Hematopoietic multipotent progenitor cell (in vitro differentiated cells): ENCODE data around the gene ATAD3B. TPM values are rescaled to one million over a fixed set of nuclear protein-coding genes. Genes with fewer than 3 reads are reported as not detected.
"Not testable (repeated sequence)": the region's sequence is repeated elsewhere in the genome, so short reads cannot be mapped to it uniquely, and the experiment has no call there.

Experiments used
- DNase-seq, 3 donors: peaks; one replicate each; pipeline ENCODE4 v3.0.0-alpha.2; 2011 to 2015; ENCODE audit warnings: low read depth in 2 of 3, low spot score in 2 of 3
- total RNA-seq: library from RNA; depleted of rRNA; stranded (reverse); fragments of >200 nt; gene quantifications from one replicate; pipeline ENCODE4 v1.2.3, GENCODE V29; 2012

Gene ATAD3B
- total RNA-seq, 1 donor = 15.1 TPM

DNA sequence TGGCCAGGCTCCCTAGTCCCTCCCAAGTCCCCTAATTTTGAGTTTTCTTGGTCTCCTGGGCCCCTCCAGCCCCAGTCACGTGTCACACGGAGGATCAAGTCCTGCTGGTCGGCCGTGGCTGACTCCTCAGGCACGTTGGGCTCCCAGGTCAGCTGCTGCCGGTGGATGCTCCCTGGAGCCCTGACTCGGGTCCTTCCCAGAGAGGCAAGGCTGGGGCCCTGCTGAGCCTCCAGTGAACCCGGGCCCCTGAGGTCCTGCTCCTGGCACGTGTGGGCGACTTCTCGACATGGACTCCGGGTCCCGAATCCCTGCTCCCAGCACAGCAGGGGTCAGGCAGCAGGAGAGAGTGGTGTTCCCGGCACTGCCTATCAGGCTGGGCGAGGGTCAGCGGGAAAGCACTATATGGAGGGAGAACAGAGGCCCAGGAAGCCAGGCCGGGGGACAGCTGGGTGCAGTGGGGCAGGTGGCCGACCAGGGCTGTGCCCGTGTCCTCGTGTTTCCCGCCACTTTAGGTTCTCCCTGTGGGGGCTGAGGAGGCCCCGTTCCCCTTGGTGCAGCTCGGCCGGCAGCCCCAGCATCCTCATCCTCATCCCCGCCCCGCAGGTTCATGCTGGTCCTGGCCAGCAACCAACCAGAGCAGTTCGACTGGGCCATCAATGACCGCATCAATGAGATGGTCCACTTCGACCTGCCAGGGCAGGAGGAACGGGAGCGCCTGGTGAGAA lies 55.7 kb downstream of the ATAD3B start:
- no peak for DNase-seq

DNA sequence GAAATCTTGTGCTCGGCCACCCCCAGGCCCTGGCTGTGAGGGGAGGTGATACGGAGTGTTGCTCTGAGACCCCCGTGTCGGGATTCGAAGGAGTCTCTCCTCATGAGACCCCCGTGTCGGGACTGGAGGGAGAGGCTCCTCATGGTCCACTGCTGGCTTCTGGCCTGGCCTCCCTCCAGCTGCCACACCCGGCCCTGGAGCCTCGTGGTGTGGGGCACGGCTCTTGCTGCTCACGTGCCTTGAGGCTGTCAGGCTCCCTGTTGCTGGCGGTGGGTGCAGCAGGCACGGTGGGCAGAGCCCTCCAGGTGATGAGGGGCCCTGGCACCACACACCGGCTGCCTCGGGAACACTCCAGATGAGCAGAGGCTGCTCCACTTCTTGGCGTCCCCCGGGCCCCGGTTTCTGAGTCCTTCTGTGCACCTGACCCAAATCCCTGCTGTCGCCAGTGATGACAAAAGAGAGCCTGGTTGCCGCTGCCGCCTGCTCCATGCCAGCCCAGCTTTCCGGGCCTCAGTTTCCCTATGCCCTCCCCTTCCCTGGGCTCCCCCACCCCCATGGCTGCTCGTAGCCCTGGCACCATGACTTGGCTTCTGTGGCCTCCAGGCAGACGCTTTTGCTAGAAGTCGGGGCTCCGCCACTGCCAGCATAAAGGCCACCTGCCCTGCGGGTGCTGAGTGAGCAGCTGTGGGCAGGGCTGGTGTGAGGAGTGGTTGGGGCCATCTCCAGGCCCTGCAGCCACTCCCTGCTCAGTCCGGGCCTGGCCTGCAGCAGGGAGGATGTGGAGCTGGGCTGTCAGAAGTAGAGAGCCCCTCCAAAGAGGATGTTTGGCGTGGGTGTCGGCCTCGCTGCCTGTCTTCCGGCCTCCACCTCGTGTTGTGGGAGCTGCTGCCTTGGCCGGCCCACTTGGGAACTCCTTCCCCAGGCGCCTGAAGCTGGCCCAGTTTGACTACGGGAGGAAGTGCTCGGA lies 57.0 kb downstream of the ATAD3B start:
- DNase-seq = no peak

DNA sequence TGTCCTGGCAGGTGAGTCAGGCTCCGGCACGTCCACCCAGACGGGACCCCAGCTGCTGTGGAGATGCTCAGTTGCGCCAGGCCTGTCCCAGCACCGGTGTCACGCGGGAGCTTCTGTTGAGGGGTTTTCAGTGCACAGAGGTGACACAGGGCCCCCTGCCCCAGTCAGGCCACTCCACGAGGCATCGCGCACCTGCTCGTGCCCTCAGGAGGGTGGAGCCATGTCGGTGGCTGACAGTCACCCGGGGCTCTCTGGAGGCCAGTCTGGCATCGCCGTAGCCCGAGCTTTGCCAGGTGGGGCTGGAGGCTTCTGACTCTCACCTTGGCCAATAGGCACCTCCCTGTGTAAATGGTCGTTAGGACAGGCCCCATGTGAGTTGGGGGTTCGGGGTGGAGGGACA lies 57.8 kb downstream of the ATAD3B start:
- no peak for DNase-seq

DNA sequence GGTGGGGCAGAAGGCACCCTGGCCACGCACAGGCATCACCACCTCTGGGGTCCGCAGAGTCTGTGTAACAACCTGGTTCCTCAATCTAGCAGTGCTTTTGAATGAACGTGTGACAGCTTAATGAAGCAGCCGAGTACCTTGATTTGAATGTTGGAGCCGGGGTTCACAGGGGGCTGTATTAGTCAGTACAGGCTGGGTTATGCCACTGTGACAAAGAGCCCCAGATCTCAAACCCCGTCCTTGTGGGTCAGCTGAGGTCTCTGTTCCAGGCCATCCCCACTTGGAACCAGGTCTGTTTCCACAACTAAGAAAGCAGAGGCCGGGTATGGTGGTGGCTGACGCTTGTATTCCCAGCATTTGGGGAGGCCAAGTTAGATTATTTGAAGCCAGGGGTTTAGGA lies 58.4 kb downstream of the ATAD3B start:
- no peak for DNase-seq

DNA sequence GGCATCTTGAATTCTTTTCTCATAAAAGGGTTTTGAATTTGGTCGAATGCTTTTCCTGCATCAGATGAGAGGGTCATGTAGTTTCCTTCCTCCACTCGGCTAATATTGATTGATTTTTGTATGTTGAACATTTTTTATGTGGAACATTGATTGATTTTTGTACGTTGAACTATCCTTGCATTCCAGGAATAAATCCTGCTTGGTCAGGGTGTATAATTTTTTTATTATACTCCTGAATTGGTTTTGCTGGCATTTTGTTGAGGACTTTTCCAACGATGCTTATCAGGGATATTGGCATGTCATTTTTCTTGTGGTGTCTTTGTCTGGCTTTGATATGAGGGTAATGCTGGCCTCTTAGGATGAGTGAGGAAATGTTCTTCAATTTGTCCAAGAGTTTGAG lies 60.4 kb downstream of the ATAD3B start:
- no peak for DNase-seq

DNA sequence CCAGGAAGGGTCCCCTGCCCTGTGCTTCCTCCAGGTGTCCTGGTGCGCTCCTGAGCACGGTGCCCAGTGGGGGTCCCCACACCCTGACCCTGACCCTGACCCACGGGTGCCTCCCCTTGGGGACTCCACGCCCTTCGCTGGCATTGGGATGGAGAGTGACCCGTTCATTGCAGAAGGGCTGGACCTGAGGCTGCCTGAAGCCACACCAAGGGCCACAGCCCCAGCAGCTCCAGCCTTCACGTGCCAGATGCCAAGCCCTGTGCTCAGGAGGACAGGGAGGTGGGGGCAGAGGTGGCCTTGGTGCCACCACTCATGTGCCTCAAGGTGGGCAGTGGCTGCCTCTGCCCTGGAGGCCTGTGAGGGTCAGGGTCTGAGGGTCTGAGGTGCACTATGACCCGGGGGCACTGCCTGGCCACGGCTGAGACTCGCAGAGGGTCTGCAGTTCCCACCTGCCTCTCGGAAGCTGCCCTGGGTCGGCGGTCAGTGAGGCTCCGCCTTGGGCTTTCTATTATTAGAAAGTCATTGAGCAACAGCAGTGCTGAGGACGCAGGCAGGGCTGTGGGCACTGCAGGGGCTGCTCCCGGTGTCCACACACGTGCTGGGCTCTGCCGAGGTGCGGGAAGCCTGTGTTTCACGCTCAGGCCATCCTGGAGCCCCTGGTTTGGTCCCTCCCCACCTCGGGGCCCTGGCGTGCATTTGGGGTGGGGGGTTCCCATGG lies 61.8 kb downstream of the ATAD3B start:
- DNase-seq = not testable (repeated sequence)

DNA sequence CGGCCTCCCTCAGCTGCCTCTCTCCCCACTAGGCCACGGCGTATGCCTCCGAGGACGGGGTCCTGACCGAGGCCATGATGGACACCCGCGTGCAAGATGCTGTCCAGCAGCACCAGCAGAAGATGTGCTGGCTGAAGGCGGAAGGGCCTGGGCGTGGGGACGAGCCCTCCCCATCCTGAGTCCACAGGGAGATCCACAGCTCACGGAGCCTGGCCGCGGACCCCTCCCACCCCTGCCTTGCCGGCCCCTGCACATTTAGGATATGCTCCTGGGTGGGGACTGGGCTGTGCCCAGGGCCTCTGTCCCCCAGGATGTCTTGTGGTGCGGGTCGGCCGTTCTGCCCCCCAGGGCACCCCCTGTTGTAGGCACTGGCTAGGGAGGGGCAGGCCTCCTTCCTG lies 62.3 kb downstream of the ATAD3B start:
- DNase-seq = not testable (repeated sequence)

DNA sequence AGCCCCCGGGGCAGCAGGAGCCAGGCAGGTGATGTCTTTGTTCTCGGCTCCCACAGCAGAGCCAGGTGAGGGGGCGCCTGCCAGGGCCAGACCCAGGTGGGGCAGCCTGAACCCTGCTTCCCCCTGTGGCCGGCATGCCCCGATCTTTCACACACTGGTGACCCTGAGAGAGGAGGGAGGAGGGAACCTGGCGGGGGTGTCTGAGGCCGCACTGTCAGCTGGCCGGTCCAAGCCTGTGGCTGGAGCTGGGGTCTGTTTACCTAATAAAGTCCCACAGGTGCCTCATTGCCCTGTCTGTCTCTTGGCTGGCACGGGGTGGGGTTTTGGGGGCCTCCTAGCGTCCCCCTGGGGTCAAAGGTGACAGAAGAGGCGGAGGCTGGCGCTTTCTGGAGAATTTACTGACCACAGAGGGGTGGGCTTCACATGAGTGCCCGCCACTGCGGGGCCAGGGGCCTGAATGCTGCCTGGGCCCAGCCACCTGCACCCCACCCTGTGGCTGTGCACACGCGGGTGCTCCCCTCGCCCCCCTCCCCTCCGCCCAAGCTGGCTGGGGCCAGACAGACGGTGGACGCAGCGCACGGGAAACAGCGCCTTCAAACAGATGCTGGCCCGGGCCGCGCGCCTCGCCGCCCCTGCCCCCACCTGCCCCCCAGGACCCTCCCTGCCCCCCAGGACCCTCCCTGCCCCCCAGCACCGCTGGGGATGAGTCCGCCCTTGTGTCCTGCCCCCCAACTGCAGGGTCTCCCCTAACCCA lies 63.0 kb downstream of the ATAD3B start:
- DNase-seq = no peak

DNA sequence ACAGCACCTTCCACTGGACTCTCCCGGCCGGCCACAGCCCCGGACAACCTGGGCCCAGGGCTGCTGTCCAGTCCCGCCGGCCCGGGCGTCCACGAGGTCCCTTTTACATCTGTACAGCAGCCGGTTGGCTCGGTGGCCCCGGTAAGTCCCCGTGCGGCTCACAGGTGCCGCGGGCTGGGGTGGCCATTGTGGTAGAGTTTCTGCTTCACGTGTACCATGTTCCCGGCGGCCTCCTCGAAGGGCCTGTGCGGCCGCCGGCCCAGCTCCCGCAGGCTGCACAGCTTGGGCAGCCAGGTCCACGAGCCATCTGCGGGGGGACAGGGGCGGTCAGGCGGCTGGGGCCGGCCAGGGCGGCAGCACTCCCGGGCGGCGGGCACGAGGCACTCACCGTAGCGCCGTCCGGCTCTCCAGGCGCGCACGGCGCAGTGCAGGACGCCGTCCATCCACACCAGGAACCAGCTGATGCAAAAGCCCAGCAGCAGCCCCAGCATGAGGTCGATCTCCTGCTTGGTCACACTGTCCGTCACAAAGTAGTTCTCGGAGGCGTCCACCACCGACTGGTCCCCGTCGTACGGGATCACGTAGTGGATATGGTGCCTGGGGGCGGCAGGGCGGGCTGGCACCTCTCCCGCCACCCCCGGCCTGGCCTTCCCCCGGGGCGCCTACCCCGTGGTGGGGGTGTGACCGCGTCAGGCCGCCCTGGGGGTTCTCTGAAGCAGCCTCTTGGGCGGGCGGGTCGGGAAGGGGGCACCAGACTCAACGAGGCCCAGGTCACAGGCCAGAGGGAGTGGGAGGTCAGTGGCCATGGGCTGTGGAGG lies 63.8 kb downstream of the ATAD3B start:
- no peak for DNase-seq

DNA sequence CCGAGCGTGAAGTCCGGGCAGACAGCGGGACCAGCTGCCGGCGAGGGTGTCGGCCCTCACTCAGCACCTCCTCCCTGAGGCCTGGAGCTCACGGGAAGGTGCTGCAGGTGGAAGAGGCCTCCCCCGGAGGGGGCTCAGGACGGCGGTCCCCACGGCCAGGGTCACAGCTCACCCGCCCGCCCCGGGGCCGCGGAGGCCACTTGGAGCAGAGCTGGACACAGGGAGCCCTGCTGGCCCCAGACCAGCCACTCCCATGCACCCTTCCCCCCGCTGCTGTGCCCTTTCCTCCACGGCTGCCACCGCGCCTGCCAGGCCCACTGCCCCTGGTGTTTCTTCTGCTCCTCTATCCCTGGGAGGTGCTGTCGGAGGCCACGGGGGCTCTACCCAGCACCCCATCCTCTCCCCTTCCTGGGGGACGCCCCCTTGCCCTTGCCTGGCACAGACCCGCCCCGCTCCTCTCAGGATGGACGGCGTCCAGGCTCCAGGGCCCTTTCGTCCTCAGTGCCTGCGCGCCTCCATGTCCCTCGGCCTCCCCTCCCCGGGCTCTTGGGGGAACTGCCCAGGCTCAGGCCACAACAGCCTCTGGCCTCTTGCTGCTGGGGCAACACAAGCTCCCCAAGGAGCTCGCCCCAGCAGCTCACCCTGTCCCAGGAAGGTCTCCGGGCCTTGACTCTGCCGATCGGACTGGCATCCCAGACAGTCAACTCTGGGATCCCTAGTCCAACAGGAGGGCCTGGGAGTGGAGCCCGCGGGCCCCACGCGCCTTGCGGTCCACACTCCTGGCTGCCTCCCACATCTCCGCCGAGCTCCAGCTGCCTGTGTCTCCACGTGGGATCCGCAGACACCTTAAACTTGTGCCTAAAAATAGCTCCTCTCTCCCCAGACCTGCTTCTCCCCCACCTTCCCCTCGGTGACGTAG lies 64.7 kb downstream of the ATAD3B start:
- no peak for DNase-seq

DNA sequence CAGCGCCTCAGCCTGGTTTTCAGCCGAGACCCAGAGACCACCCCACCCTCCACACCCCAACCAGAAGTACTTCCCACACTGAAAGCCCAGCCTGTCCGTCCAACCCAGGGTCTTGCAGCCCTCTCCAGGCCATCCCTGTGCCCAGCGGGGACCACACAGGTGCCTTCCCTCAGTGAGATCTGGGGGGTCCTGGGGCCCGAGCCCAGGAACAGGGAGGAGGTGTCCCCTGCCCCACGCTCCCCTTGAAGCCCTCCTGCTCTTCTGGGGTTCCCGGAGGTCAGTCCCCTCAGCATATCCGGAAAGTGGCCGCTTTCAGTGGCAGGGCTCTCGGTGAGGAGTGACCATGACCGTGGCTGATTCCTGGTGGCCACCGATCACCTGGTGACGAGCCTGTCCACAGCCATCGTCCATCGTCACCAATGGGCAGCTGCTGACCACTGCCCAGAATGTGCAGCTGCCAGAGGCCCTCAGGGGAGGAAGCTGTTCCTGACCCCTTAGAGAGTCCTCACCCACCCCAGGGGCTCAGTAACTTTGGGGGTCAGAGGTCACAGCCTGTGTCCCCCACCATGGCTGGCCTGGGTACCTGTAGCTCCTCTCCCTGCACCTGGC lies 65.5 kb downstream of the ATAD3B start:
- no peak for DNase-seq

DNA sequence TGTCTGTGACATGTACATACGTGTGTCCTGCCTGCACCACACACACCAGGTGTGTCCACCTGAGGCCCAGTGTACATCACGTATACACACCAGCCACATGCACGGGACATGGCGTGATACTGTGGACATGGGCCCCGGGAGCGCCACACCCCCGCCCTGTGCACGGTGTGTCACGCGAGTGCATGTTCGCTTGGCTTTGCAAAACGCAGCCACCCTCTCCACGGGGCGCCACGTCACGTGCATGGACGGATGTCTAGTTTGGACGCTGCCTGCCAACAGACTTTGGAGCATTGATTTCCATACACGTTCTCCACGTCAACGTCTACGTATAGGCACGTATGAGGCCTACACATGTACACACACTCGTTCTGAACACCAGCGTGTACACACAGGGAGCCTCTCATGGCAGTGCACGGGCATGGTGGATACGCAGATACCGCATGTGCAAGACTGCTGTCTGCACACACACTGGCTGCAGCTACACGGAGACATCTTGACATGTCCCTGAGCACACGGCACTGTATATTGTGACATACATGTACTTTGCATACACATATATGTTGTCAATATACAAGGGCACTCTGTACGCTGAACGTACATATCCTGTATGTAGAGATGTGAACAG lies 66.2 kb downstream of the ATAD3B start:
- DNase-seq = no peak

DNA sequence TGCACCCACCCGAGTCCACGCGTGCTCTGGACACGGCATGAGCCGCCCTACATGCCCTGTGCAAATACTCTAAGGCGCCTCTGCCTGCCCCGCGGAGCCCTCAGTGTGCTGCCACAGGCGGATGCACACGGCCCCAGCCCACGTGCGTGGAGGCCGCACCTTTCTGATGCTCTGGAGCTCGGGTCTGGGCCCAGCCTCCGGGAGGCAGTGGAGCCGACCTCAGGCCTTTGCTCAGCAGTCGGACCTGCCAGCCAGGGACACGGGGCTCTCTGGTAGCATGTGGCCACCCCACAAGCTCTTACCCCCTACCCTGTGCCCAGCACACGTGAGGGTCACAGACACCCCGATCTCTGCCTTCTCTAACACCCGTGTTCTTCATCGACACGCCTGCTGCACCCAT lies 66.8 kb downstream of the ATAD3B start:
- DNase-seq = no peak

DNA sequence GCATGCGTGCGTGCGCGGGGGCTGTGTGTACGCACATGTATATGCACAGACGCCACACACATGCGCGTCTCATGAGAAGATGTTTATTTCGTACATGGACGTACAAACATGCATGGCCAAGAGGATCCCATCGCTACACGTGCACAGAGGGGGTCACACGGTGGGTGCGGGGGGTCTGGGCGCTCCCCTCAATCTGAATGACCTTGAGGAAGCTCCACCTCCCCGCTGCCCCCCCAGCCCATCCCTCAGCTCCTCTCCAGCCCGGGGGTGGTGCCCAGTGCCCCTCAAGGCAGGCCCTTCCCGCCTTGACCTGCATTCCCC lies 67.4 kb downstream of the ATAD3B start:
- no peak for DNase-seq

DNA sequence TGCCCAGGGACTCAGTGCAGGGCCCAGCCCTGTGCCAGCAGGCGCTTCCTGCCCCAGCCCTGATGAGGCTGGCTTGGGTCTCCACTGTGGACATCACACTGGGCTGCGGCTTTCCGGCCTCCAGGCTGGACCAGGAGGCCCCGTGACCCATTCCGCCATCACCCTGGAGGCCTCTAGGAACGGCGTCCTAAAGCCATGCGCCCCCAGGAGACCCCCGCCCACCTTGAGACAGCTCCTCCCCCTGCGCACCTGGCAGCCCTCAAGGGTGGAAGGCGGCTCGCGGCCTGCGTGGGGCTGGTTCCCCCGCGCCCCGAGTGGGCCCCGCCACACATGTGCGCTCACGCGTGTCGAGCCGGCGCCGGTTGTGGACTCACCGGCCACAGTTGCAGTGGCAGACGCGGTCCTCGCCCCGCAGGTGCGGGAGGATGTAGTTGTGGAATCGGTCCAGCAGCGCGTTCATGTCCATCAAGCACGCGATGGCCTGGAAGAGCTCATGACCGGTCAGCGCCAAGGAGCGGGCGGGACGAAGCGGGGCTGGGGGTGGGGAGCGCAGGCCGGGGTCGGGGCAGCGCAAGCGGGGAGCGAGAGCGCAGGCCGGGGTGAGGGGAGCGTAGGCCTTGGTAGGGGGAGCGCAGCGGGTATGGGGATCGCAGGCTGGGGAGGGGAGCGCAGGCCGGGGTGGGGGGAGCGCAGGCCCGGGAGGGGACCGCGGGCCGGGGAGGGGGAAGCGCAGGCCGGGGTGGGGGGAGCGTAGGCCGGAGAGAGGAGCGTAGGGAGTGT lies 67.9 kb downstream of the ATAD3B start:
- no peak for DNase-seq

DNA sequence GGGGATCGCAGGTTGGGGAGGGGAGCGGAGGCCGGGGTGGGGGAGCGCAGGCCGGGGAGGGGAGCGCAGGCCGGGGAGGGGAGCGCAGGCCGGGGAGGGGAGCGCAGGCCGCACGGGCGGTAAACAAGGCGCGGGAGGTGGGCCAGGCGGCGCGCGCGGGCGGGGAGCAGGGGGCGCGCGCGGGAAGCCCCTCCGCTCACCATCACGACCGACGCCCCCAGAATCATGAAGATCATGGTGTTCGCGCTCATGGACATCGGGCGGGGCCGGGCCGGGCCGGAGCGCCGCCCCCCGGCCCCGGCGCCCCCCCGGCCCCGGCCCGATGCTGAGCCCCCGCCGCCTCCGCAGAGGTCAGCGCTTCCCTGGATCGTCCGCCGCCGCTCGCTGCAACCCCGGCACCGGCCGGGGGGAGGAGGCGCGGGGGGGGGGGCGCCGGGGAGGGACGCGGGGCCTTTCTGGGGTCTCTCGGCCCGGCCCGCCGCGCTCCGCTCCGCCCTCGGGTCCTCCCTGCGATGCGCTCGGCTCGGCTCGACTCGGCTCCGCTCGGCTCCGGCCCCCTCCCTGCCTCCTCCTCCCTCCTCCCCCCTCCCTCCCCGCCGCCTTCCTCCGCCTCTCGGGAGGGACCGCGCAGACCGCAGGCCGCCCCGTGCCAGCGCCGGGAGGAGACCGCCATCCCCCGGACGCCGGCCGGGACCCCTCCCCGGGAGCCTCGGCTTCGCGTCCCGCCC lies 68.7 kb downstream of the ATAD3B start, which contains the start of gene TMEM240:
Gene TMEM240, minus strand, starts transcription at position 535 of the 728 bp plus-strand sequence. Its CDS starts 278 bp downstream, at position 257.
- peak in 2 of 3 donors; percentile 53 to 61 for DNase-seq
